Left kidney (tissue), 2 donors: ENCODE measurements around the gene PLAGL2. TPM values are rescaled to one million over a fixed set of nuclear protein-coding genes. Genes with fewer than 3 reads are reported as not detected.
"Not testable (repeated sequence)": the region's sequence is repeated elsewhere in the genome, so short reads cannot be mapped to it uniquely, and the experiment has no call there.

Source experiments
- DNase-seq: peaks from one replicate; pipeline ENCODE4 v3.0.0-alpha.2; 2013
- polyA plus RNA-seq: library from polyadenylated mRNA; unstranded; fragments of 120-200 nt; gene quantifications from one replicate; pipeline ENCODE4 v1.2.1, GENCODE V29; 2013; ENCODE audit not compliant: insufficient read length

The PLAGL2 gene
- polyA plus RNA-seq, 1 donor: 23.2 TPM

DNA sequence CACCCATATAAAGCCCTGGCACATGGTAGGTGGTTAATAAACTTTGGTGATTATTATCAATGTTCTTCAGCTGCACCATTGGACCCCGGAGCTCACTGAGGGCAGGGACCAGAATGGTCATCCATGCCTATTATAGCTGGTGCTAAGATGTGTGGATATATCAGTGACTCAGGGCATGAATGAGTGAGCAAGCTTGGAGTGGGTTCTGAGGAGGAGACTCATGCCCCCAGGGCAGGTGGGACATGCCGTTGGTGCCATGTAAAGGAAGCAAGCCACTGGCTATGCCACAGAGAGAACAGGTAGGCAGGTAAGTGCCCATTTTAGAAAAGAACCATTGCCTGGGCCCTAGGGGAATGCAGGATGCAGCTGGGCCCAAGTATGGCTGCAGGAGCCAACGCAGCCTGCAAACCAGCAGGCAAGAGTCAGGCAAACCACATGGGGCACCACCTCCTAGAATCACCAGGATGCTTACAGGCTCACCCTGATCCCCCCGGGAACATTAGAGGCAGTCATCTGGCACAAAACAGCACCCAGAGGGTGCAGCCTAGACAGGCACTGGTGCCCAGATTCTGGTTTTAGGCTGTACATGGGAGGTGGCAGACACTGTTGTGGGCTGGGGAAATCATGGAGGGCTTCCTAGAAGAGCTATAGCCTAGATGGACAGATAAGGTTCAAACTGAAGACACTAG is 23.5 kb downstream of the PLAGL2 start:
- DNase-seq: no peak

DNA sequence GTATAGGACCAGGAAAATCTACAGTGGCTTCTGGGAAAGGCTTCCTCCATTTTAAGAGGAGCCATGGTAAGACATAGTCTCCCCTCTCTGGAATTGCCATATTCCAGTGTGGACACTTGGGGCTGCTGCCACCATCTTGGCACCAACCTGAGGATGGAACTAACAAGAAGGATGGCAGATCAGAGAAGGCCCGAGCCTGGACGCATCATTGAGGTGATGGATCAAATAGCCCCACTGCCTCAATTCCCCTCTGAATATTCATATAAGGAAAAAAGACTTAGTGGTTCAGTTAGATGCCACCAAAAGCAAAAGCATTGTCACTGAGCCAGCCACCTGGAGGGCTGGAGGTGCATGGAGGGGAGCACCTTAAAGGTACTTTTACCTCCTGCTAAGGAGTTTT is 25.9 kb downstream of the PLAGL2 start:
- no peak for DNase-seq

DNA sequence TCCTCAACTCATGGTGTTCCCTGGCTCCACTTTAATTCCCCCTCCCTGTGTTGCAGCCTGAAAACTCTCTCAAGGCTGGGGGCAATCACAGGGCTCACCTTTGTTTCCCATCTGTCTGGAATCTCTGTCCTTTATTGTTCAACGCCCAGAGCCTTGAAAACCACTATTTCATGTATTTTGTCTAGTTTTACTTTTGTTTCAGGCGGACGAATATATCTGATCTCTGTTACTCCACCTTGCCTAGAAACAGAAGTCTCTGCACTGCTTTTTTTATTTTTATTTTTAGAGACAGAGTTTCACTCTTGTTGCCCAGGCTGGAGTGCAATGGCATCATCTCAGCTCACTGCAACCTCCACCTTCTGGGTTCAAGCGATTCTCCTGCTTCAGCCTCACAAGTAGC is 27.6 kb downstream of the PLAGL2 start:
- DNase-seq: no peak

DNA sequence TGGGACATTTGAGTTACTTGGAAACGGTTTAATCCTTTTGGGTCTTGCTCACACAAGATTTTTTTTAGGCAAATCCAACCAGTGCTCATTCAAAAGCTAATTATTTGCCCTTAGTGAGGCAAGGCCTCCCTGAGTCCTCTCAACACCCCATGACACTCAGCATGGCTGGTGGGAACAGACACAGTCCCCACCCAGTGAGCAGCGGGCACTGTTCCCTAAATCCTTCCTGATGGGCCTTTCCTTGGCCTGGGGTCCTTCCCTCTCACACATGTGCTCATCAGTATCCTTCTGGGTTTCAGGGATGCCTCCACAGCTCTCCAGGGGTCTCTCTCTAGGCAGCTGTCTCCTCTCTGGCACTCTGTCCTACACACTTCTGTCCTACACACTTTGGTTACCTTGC is 28.0 kb downstream of the PLAGL2 start:
- DNase-seq: no peak

DNA sequence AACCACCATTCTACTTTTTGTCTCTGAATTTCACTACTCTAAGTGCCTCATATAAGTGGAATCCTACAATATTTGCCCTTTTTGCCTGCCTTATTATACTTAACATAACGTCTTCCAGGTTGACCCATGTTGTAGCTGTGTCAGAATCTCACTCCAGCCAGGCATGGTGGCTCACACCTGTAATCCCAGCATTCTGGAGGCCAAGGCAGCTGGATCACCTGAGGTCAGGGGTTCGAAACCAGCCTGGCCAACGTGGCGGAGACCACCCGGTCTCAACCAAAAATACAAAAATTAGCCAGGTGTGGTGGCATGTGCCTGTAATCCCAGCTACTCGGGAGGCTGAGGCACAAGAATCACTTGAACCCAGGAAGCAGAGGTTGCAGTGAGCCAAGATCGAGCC is 29.8 kb downstream of the PLAGL2 start:
- not testable (repeated sequence) for DNase-seq

DNA sequence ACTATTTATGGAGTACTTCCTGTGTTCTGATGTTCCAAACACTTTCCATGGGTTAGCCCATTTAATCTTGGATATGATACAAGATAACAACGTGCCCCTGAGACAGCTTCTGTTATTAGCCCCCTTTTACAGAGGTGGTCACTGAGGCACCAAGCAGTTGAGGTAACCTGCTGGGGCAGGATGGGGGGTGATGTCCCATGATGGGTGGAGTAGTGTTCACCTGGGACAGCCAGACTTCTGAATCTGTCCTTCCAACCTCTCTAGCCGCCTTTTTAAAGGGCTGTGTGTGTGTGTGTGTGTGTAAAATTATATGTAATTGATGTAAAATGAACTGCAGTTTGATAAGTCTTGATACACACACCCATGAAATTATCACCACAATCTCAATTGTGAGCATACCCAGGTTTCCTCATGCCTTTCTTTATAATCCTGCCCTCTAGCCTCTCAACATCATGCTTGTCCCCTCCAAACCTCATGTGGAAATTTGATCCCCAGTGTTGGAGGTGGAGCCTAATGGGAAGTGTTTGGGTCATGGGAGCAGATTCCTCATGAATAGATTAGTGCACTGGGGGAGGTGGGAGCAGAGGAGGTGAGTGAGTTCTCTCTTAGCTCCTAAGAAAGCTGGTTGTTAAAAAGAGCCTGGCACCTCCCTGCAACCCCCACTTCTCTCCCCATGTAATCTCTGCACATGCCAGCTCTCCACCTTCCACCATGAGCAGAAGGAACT is 39.2 kb downstream of the PLAGL2 start:
- DNase-seq: peak; percentile 46

DNA sequence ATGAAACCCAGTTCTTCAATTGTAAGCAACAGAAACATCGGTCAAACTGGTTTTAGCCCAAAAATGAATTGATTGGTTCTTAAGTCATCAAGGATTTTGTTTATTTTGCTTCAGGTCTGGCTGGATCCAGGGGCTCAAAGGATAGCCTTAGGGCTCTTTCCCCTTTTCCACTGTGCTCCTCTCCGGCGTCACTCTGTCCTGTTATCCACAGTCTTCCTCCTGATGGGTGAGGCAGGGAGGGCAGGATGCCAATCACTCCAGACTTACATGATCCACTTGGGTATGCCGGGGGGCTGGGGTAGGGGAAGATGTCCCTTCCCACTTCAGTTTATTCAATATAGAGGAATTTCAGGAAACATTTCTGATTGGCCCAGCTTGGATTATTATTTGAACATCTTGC is 40.0 kb downstream of the PLAGL2 start:
- no peak for DNase-seq

DNA sequence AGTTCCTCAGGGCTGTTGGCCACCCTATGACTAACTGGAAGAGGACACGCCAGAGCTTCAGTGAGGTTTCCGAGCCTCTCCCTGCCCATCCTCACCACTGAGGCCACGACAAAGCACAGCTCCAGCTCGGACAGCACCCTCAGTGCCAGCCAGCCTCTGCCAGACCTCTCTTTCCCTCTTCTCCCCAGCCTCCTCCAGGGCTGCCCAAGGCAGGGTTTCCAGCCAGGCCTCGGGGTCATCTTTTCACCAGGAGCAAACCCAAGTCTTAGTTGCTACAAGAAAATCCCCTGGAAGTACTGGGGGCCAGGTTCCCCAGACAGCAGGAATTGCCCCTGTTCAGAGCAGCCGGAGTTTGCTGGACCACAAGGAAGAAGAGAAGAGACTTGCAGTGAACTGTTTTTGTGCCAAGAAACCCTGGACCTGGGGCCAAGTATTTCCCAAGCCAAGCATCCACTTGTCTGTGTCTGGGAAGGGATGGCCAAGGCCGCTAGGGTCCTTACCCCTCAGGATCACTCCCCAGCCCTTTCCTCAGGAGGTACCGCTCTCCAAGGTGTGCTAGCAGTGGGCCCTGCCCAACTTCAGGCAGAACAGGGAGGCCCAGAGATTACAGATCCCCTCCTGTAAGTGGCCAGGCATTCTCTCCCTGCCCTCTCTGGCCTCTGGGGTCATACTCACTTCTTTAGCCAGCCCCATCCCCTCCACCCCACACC is 41.6 kb downstream of the PLAGL2 start:
- no peak for DNase-seq

DNA sequence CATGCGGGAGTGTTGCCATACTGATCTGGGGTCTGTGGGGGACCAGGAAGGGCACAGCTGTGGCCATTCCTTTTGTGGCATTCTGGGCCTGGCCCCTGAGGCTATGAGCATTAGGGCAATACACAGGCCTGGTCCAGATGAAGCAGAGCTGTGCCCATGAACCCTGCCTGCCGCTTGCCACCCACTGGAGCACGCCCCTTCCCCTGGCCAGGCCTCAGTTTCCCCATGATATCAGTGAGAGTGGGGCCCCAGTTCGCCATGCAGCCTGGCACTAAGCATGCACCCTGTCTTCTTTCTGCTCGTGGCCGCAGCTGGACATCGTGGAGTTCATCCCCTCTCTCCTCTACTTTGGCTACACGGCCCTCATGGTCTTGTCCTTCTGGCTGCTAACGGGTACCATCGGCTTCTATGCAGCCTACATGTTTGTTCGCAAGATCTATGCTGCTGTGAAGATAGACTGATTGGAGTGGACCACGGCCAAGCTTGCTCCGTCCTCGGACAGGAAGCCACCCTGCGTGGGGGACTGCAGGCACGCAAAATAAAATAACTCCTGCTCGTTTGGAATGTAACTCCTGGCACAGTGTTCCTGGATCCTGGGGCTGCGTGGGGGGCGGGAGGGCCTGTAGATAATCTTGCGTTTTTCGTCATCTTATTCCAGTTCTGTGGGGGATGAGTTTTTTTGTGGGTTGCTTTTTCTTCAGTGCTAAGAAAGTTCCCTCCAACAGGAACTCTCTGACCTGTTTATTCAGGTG is 42.4 kb downstream of the PLAGL2 start:
- no peak for DNase-seq

DNA sequence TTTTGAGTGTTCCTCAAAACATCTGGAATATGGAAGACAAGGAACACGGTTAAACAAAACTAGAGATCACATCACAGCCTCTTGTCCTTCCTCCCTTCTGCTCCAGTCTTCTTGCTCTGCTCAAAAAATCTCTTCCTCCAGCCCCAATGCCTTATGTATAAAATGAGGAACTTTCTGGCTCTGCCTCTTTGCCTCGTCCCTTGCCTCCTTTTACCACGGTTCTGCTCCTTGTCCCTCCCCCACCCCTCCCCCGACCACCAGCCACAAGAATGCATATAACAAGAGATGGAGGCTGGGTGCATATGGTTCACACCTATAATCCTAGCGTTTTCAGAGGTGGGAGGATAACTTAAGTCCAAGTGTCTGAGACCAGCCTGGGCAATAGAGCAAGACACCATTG is 43.6 kb downstream of the PLAGL2 start:
- DNase-seq: no peak

DNA sequence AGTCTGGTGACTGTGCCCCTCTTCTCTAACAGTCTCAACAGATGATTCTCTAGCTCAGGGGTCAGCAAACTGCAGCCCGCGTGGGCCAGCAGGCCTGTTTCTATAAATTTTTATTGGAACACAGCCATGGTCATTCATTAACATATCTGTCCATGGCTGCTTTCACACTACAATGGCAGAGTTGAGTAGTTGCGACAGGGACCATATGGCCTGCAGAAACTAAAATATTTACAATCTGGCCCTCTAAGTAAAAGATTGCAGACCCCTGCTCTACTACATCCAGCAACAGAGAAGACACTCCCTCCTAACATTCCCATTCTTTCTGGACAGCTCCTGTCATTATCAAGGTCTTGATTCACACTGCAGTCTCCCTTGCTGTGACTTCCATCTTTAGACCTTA is 45.2 kb downstream of the PLAGL2 start:
- no peak for DNase-seq

DNA sequence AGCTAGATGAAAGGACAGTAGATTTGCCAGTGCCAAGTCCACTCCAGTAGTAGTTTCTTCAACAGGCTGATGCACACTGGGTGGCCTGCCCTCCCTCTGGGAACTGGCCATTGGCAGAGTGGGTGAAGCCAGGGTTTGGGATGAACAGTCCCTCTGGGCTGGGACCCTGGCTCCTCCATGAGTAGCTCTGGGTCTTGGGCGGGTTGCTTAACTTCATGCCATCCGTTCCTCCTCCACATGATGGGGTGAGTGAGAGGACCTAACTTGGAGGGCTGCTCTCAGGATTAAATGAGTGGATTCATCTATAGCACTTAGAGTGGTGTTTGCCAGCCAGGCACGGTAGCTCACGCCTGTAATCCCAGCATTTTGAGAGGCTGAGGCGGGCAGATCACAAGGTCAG is 47.2 kb downstream of the PLAGL2 start:
- DNase-seq: no peak

DNA sequence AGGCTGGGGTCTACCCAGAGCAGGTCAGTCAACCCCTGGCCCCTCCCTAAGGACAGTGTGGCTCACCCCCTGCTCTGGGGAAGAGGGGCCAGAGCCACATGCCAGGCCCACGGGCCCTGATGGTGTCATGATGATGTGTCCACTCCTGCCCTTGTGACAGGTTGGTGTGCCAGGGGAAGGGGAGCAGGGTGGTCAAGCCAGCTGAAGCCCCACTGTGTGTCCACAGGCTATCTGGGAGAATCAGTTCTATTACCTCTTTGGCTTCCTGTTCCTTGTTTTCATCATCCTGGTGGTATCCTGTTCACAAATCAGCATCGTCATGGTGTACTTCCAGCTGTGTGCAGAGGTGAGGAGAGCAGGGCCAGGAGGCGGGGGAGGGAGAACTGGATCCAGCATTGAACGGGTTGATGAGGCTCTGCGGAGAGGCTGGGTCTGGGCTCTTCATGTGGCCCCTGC is 47.7 kb downstream of the PLAGL2 start:
- no peak for DNase-seq

DNA sequence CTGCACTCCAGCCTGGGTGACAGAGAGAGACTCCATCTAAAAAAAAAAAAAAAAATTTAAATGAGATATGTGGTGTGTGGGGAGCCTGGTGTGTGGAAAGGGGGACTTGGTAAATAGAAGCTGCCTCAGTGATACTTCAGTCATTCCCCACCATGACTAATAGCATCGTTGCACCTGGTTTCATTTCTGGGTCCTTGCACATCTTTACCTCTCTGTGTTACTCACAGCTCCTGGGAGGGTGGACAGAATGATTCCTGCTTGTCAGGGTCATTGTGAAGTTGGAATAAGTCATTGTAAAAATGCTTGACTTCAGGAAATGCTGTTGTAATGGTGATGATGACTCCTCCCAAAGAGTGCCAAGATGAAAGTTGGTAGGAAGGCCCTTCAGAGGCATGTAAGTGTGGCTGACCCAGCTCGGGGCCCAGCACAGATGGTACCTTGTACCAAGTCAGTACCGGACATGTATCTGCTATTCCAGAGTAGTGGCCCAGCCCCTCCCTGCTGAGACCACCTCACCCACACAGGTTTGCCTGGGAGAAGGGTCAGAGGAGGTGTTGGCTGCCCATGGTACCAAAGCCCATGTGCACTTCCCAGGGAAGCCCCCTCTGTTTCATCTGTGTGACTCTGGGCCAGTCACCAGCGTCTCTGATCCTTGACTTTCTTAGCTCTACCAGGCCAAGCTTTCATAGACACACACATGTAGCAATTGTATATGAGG is 48.4 kb downstream of the PLAGL2 start:
- no peak for DNase-seq

DNA sequence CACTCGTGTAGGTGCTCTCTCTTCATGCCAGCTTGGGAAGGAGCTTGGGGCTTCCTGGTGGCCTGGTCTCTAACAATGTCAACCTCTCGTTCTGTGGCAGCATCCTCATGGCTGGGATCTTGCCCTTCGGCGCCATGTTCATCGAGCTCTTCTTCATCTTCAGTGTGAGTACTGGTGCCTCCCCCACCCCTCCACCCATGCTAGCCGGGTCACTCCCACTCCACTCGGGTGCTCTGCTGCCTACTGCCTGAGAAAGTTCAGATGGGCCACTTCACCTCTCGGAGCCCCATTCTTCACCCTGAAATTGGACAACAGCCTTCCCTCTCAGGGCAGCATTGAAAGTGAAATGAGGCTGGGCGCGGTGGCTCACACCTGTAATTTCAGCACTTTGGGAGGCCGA is 49.2 kb downstream of the PLAGL2 start:
- DNase-seq: no peak

DNA sequence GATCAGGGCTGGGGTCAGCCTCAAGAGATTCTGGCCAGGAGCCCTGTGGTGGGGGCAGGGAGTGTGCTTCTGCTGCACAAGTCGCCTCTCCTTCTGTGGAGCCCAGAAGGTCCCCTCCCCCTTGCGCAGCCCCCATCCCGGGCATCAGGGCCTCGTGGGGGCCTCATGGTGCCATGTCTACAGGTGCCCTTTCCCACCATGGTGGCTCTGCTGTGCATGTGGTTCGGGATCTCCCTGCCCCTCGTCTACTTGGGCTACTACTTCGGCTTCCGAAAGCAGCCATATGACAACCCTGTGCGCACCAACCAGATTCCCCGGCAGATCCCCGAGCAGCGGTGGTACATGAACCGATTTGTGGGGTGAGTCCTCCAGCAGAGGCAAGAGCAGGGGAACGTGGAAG is 49.9 kb downstream of the PLAGL2 start:
- no peak for DNase-seq

DNA sequence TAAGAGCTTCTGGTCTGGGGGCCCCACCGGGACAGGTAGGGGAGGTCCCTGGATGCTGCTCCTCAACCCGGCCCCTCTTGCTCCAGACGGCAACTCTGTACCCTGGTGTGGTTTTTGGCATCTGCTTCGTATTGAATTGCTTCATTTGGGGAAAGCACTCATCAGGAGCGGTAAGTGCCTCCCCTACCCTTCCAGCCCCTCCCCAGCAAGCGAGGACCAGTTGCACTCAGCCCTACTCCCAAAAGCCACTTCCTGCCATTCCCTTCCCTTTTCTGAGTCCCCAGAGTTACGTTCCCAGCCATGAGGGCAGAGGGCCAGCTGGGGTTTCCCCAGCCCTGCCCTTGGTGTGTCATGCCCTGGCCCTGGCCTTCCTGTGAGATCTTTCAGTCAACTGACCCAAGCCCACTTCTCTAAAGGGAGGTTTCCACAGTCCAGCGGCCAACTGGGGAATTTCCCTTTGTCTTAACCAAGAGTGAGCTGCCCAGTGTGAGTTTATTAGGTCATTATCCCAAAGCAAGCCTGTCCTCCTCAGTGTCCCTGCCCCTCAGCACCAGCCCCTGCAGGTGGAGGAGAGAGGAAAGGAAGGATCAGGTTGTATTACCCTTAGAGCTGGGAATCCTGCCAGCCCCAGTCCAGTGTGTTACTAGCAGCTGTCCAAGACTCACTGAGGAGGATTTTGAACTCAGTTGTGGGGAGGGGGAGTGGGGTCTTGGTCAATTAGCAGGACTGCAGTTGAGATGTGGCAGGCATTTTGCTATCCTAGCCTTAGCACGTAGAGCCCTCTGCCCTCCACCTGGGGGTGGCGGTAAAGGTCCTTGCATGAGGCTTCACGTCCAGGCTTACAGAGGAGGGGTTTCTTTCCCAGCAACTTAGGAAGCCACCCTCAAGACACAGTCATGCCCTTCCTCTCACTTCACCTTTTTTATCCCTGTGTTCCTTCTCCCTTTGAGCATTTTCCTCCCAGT is 52.2 kb downstream of the PLAGL2 start:
- DNase-seq: peak; percentile 70

DNA sequence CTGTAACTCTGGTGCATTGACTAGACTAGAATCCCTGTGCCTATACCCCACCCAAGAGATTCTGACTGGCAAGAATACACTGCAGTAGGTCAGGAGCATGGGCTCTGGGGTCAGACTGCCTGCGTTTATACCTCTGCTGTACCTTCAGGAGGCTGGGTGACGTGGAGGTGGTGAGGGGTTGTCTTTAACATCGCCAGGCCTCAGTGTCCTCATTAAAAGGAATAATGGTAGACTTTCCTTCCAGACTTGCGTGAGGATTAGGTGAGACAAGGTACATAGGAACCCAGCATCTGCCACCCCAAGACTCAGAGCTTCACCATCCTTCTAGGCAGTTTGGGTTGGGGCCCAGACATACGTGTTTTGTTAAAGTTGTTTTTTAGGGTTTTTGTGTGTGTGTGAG is 53.8 kb downstream of the PLAGL2 start:
- no peak for DNase-seq

DNA sequence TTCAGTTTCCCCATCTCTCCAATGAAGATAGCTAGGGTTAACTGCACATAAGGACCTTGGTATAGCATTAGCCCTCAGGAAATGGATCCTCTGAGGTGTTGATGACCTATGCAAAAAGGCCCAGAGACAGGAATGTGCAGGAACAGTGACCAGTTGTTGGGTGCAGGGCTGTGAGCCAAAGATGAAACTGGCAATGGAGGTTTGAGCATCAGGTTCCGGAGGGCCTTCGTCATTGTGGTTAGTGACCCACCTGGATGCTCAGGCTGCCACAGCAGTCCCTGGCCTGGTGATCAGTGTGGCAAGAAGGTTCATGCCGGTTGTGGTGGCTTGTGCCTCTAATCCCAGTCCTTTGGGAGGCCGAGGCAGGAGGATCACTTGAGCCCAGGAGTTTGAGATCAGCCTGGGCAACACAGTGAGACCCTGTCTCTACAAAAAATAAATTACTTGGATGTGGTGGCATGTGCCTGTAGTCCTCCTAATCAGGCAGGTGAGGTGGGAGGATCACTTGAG is 54.3 kb downstream of the PLAGL2 start:
- DNase-seq: no peak

DNA sequence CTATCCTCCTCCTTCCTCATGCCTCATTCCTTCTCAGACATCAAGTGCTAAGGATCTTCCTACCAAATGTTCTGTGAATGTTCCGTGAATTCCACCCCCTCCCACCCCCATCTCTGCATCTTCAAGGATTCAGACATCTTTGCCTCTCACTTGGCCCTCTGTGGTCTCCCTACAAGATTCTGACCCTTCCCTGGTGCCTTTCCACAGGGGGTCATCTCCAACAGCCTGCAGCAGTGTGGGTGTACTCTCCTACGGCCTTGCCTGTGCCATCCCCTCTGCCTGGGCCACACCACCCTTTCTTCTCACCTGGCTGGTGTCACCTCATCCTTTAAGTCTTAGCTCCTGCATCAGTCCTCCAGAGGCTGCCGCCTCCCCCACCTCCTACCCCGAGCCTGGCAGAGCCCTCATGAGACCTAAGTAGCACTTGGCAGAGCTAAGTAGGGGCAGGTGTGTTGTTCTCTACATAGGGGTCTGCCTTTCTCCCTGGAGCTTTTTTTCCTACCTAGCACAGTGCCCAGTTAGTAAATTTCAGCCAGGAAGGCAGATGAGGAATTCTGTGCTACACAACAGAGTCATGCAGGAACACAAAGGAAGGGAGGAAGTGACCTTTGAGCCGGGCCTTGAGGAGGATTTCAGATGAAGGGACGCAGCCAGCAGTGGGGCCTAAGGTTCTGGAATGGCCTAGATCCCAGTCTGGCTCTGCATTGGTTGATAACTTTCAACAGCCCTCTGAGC is 55.0 kb downstream of the PLAGL2 start:
- DNase-seq: no peak
